ENCODE data around the gene MFSD1.

DNA sequence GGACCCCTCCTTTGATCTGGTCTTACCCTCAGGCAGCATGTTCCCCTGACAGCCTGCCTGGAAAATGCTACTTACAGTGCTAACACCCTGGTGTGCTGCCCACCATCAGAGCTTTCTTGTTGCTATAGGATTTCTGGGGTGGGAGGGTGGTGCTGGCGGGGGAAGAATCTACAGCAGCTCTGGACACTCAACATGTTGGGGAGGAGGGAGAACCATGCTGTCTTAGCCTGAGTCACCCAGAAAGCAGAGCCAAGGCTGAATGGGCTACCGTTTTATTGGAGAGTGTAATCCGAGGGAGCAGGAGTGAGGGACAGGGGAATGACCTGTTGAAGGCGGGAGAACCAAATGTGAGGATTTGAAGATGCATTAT lies 45.6 kb downstream of the MFSD1 start:
- TF ChIP-seq L3MBTL2 (conservative IDR thresholded peaks at IDR 0.05): no peak
- TF ChIP-seq FOXM1 (IDR thresholded peaks at IDR 0.05; ENCODE audit: borderline replicate concordance): no peak
- TF ChIP-seq ZNF384 (IDR thresholded peaks at IDR 0.05): no peak
- no peak for TF ChIP-seq ELF4 (IDR thresholded peaks at IDR 0.05)
- no peak for TF ChIP-seq NFRKB (IDR thresholded peaks at IDR 0.05)
- no peak for TF ChIP-seq SP1 (IDR thresholded peaks at IDR 0.05)
- TF ChIP-seq HDGF (IDR thresholded peaks at IDR 0.05; ENCODE audit: borderline replicate concordance): no peak
- TF ChIP-seq ARNT (IDR thresholded peaks at IDR 0.05): no peak
- no peak for TF ChIP-seq SUZ12 (IDR thresholded peaks at IDR 0.05)
- no peak for TF ChIP-seq FOXK2 (IDR thresholded peaks at IDR 0.05)
- no peak for TF ChIP-seq TARDBP (IDR thresholded peaks at IDR 0.05)
- no peak for TF ChIP-seq LEF1 (IDR thresholded peaks at IDR 0.05; ENCODE audit: borderline replicate concordance)

Measured in HEK293T (cell line).